ENCODE results near the gene GATB. TPM values are rescaled to one million over a fixed set of nuclear protein-coding genes. Genes with fewer than 3 reads are reported as not detected.
A peak's percentile ranks its signal among the peaks of the same experiment; 100 is the strongest.

The GATB gene
- total RNA-seq, 1 experiment from 2014 or later: 20.4 TPM

- H3K27ac ChIP-seq (ENCODE audit: low read length): peak overlapping the region; percentile 44
- POLR2A ChIA-PET (ENCODE audit: unreplicated experiment): no interaction called here
Observed at GRCh38 chr4:151807220-151807619, 46.4 kb upstream of the GATB start.

GRCh38 chr4:151806511-151806927, 45.7 kb upstream of the GATB start:
- no TSS peak for BruUV-seq (replicated peaks)
- ChIA-PET CTCF (no interaction called here), POLR2A (ENCODE audit: unreplicated experiment) (no interaction called here)
- TF ChIP-seq EZH2 (IDR thresholded peaks at IDR 0.05; ENCODE audit: low read length, unreplicated experiment): no peak
- TF ChIP-seq CTCF (conservative IDR thresholded peaks at IDR 0.05; ENCODE audit: low read depth, low read length): no peak
- no peak for TF ChIP-seq EZH2phosphoT487 (IDR thresholded peaks at IDR 0.05; ENCODE audit: borderline replicate concordance, low read length)
- Histone ChIP-seq H3K27ac (ENCODE audit: low read length) (peak overlapping the region; percentile 44), H3F3A (ENCODE audit: low read length, unreplicated experiment) (no peaks in the 10 kb centered on the region), H3K36me3 (ENCODE audit: low read depth, low read length) (no peaks in the 10 kb centered on the region), H4K20me1 (ENCODE audit: low read length) (no peaks in the 10 kb centered on the region), H3K9me2 (replicated peaks; ENCODE audit: low read length) (no peaks in the 10 kb centered on the region), H3K9me3 (ENCODE audit: low read length) (no peaks in the 10 kb centered on the region), H3K4me1 (ENCODE audit: insufficient read depth, low read length) (peaks cover 26% of the 10 kb centered on the region), H3K4me2 (ENCODE audit: low read length) (no peak overlapping the region), H3K4me3 (ENCODE audit: low read length) (no peak overlapping the region), H3K9ac (ENCODE audit: low read length) (no peak overlapping the region), H3K79me2 (ENCODE audit: low read length) (no peaks in the 10 kb centered on the region), H3K27me3 (ENCODE audit: low read length) (no peaks in the 10 kb centered on the region), H2AFZ (ENCODE audit: low read length) (peak overlapping the region; percentile 43)
- ATAC-seq (no peak), DNase-seq (peak; percentile 32)
- intact Hi-C loops (cut with micrococcal nuclease): no loop called here

More at GRCh38 chr4:151807220-151807619, 46.4 kb upstream of the GATB start:
- Histone ChIP-seq H3K9me2 (replicated peaks; ENCODE audit: low read length) (no peaks in the 10 kb centered on the region), H3K79me2 (ENCODE audit: low read length) (no peaks in the 10 kb centered on the region), H3K4me1 (ENCODE audit: insufficient read depth, low read length) (peaks cover 24% of the 10 kb centered on the region), H3F3A (ENCODE audit: low read length, unreplicated experiment) (no peaks in the 10 kb centered on the region), H3K27me3 (ENCODE audit: low read length) (no peaks in the 10 kb centered on the region), H2AFZ (ENCODE audit: low read length) (no peak overlapping the region), H3K4me3 (ENCODE audit: low read length) (no peak overlapping the region), H3K36me3 (ENCODE audit: low read depth, low read length) (no peaks in the 10 kb centered on the region), H4K20me1 (ENCODE audit: low read length) (no peaks in the 10 kb centered on the region), H3K9me3 (ENCODE audit: low read length) (no peaks in the 10 kb centered on the region), H3K9ac (ENCODE audit: low read length) (no peak overlapping the region), H3K4me2 (ENCODE audit: low read length) (no peak overlapping the region)
- ATAC-seq (no peak), DNase-seq (peak; percentile 14)
- no TSS peak for BruUV-seq (replicated peaks)
- no peak for TF ChIP-seq EZH2phosphoT487 (IDR thresholded peaks at IDR 0.05; ENCODE audit: borderline replicate concordance, low read length)
- no peak for TF ChIP-seq EZH2 (IDR thresholded peaks at IDR 0.05; ENCODE audit: low read length, unreplicated experiment)
- no peak for TF ChIP-seq CTCF (conservative IDR thresholded peaks at IDR 0.05; ENCODE audit: low read depth, low read length)
- CTCF ChIA-PET: no interaction called here
- intact Hi-C loops (cut with micrococcal nuclease): no loop called here

- no peaks in the 10 kb centered on the region for H3F3A ChIP-seq (ENCODE audit: low read length, unreplicated experiment)
- ChIA-PET POLR2A (ENCODE audit: unreplicated experiment) (no interaction called here), CTCF (no interaction called here)
- H3K4me3 ChIP-seq (ENCODE audit: low read length): no peak overlapping the region
- H4K20me1 ChIP-seq (ENCODE audit: low read length): no peaks in the 10 kb centered on the region
- H3K27me3 ChIP-seq (ENCODE audit: low read length): no peaks in the 10 kb centered on the region
- intact Hi-C loops (cut with micrococcal nuclease): no loop called here
- H3K36me3 ChIP-seq (ENCODE audit: low read depth, low read length): no peaks in the 10 kb centered on the region
- no peaks in the 10 kb centered on the region for H3K79me2 ChIP-seq (ENCODE audit: low read length)
- H2AFZ ChIP-seq (ENCODE audit: low read length): no peak overlapping the region
- no peaks in the 10 kb centered on the region for H3K9me2 ChIP-seq (replicated peaks; ENCODE audit: low read length)
- no TSS peak for BruUV-seq (replicated peaks)
- no peak for TF ChIP-seq CTCF (conservative IDR thresholded peaks at IDR 0.05; ENCODE audit: low read depth, low read length)
- TF ChIP-seq EZH2phosphoT487 (IDR thresholded peaks at IDR 0.05; ENCODE audit: borderline replicate concordance, low read length): no peak
- TF ChIP-seq EZH2 (IDR thresholded peaks at IDR 0.05; ENCODE audit: low read length, unreplicated experiment): no peak
- H3K9me3 ChIP-seq (ENCODE audit: low read length): no peaks in the 10 kb centered on the region
- no peak overlapping the region for H3K9ac ChIP-seq (ENCODE audit: low read length)
- no peak overlapping the region for H3K4me2 ChIP-seq (ENCODE audit: low read length)
- H3K4me1 ChIP-seq (ENCODE audit: insufficient read depth, low read length): peaks cover 26% of the 10 kb centered on the region
- no peak for ATAC-seq
- no peak overlapping the region for H3K27ac ChIP-seq (ENCODE audit: low read length)
- DNase-seq: no peak
Observed at GRCh38 chr4:151804821-151805220, 44.0 kb upstream of the GATB start.
